Neutrophil (primary cell): ENCODE measurements around the gene SARDH.

Source experiments
- H3K27ac ChIP-seq: fragments of 200-600 bp; sonication (generic); 2 replicates; pipeline ENCODE4 v1.5.1; 2016; ENCODE audit warnings: mild to moderate bottlenecking, moderate library complexity
- H3K27me3 ChIP-seq: fragments of 200-600 bp; sonication (generic); 2 replicates; pipeline ENCODE4 v1.6.0; 2016; ENCODE audit warnings: mild to moderate bottlenecking
- H3K36me3 ChIP-seq: fragments of 200-600 bp; sonication (generic); 2 replicates; pipeline ENCODE4 v1.5.1; 2017
- H3K4me1 ChIP-seq, 2 experiments: fragments of 200-600 bp in 1 of 2; sonication (generic) in 1 of 2; 1 replicate in 1 of 2; 2 replicates in 1 of 2; pipeline versions ENCODE4 v1.5.1 to v1.6.1; 2013 to 2016; ENCODE audit warnings: low read depth in 1 of 2, low read length in 1 of 2, mild to moderate bottlenecking in 1 of 2, moderate library complexity in 1 of 2; ENCODE audit not compliant: control insufficient read depth in 1 of 2, insufficient read depth in 1 of 2
- H3K4me3 ChIP-seq, 2 experiments: fragments of 200-600 bp in 1 of 2; sonication (generic) in 1 of 2; 1 replicate in 1 of 2; 2 replicates in 1 of 2; pipeline ENCODE4 v1.5.1; 2013 to 2016; ENCODE audit warnings: low read depth in 1 of 2, low read length in 1 of 2, mild to moderate bottlenecking in 1 of 2, moderate library complexity in 1 of 2
- H3K9me3 ChIP-seq: fragments of 200-600 bp; sonication (generic); 2 replicates; pipeline ENCODE4 v1.5.1; 2016
- CTCF ChIP-seq: fragments of 200-600 bp; sonication (generic); IDR thresholded peaks from 2 replicates; pipeline ENCODE4 v1.5.1; 2016; ENCODE audit warnings: antibody characterized with exemption

Gene SARDH

GRCh38 chr9:133785753-133786370 is 47.7 kb upstream of the SARDH start:
- H3K27me3 ChIP-seq = peaks cover 31% of the 10 kb centered on the region
- no peaks in the 10 kb centered on the region for H3K4me1 ChIP-seq
- no peaks in the 10 kb centered on the region for H3K36me3 ChIP-seq
- no peak for TF ChIP-seq CTCF
- H3K4me3 ChIP-seq = no peak overlapping the region
- H3K9me3 ChIP-seq = no peaks in the 10 kb centered on the region
- H3K27ac ChIP-seq = no peak overlapping the region

GRCh38 chr9:133784731-133785561 is 46.8 kb upstream of the SARDH start:
- no peak for TF ChIP-seq CTCF
- Histone ChIP-seq H3K36me3 (no peaks in the 10 kb centered on the region), H3K27me3 (peaks cover 26% of the 10 kb centered on the region), H3K27ac (no peak overlapping the region), H3K9me3 (no peaks in the 10 kb centered on the region), H3K4me1 (no peaks in the 10 kb centered on the region), H3K4me3 (no peak overlapping the region)

GRCh38 chr9:133783331-133783731 is 45.2 kb upstream of the SARDH start:
- no peak for TF ChIP-seq CTCF
- no peaks in the 10 kb centered on the region for H3K4me1 ChIP-seq
- no peak overlapping the region for H3K4me3 ChIP-seq
- no peaks in the 10 kb centered on the region for H3K9me3 ChIP-seq
- peaks cover 10% of the 10 kb centered on the region for H3K27me3 ChIP-seq
- no peak overlapping the region for H3K27ac ChIP-seq
- no peaks in the 10 kb centered on the region for H3K36me3 ChIP-seq

GRCh38 chr9:133782157-133783130 is 44.3 kb upstream of the SARDH start:
- H3K4me3 ChIP-seq = no peak overlapping the region
- no peak overlapping the region for H3K27ac ChIP-seq
- no peak for TF ChIP-seq CTCF
- H3K36me3 ChIP-seq = no peaks in the 10 kb centered on the region
- H3K9me3 ChIP-seq = no peaks in the 10 kb centered on the region
- peaks cover under 1% of the 10 kb centered on the region for H3K27me3 ChIP-seq
- H3K4me1 ChIP-seq = no peaks in the 10 kb centered on the region

- Histone ChIP-seq H3K4me1 (no peaks in the 10 kb centered on the region), H3K27me3 (no peaks in the 10 kb centered on the region), H3K27ac (no peak overlapping the region), H3K9me3 (no peaks in the 10 kb centered on the region), H3K36me3 (no peaks in the 10 kb centered on the region), H3K4me3 (no peak overlapping the region)
- no peak for TF ChIP-seq CTCF
Observed at GRCh38 chr9:133781828-133782135, 43.6 kb upstream of the SARDH start.
